Measurements from ENCODE around the gene DGCR2.

DGCR2 gene

GRCh38 chr22:19148417-19149046, 26.3 kb upstream of the DGCR2 start:
- no peak for DNase-seq

- no peak for DNase-seq
These were observed 25.1 kb upstream of the DGCR2 start for GRCh38 chr22:19147195-19147780.

- DNase-seq, result no peak
These were observed 24.2 kb upstream of the DGCR2 start for GRCh38 chr22:19146215-19146968.

GRCh38 chr22:19143967-19144400, 21.8 kb upstream of the DGCR2 start:
- DNase-seq, result no peak

GRCh38 chr22:19143212-19143611, 21.0 kb upstream of the DGCR2 start:
- DNase-seq, result no peak

- DNase-seq, result no peak
These were observed 20.2 kb upstream of the DGCR2 start for GRCh38 chr22:19142394-19142793.

GRCh38 chr22:19139974-19140373, 17.8 kb upstream of the DGCR2 start:
- DNase-seq, result no peak

GRCh38 chr22:19139001-19139356, 16.8 kb upstream of the DGCR2 start:
- no peak for DNase-seq

GRCh38 chr22:19138217-19139000, 16.2 kb upstream of the DGCR2 start:
- DNase-seq, result no peak

- no peak for DNase-seq
These were observed 15.4 kb upstream of the DGCR2 start for GRCh38 chr22:19137384-19138216.

- no peak for DNase-seq
These were observed 14.7 kb upstream of the DGCR2 start for GRCh38 chr22:19136915-19137314.

- no peak for DNase-seq
These were observed 12.7 kb upstream of the DGCR2 start for GRCh38 chr22:19134874-19135273.

GRCh38 chr22:19134176-19134831, 12.1 kb upstream of the DGCR2 start:
- DNase-seq, result no peak

- DNase-seq, result no peak
These were observed 11.3 kb upstream of the DGCR2 start for GRCh38 chr22:19133561-19133960.

GRCh38 chr22:19132693-19133400, 10.6 kb upstream of the DGCR2 start:
- no peak for DNase-seq

- DNase-seq, result no peak
These were observed 9.9 kb upstream of the DGCR2 start for GRCh38 chr22:19132153-19132552.

GRCh38 chr22:19131685-19132015, 9.4 kb upstream of the DGCR2 start:
- no peak for DNase-seq

- no peak for DNase-seq
These were observed 8.9 kb upstream of the DGCR2 start, which contains the start of gene TSSK2 for GRCh38 chr22:19130959-19131684. TSS of gene TSSK2 (plus strand) at chr22:19131308. CDS start at chr22:19131400, 92 bp downstream.

- DNase-seq, result no peak
These were observed 7.7 kb upstream of the DGCR2 start for GRCh38 chr22:19129871-19130270.
